ENCODE results near the gene OCA2. TPM values are rescaled to one million over a fixed set of nuclear protein-coding genes. Genes with fewer than 3 reads are reported as not detected.
"Not testable (repeated sequence)": the region's sequence is repeated elsewhere in the genome, so short reads cannot be mapped to it uniquely, and the experiment has no call there.

OCA2 gene
- total RNA-seq, 4 donors from 2014 or later = 7.0 to 53.1 (median 20.4) TPM

GRCh38 chr15:28123408-28124023, 24.4 kb upstream of the OCA2 start:
- no peaks in the 10 kb centered on the region for H3K27me3 ChIP-seq
- no peak overlapping the region for H3K27ac ChIP-seq
- H3K4me3 ChIP-seq = no peak overlapping the region
- peaks cover 7% of the 10 kb centered on the region for H3K4me1 ChIP-seq
- peaks cover 44% of the 10 kb centered on the region for H3K36me3 ChIP-seq
- no peak for TF ChIP-seq POLR2AphosphoS5 (IDR thresholded peaks at IDR 0.05)
- TF ChIP-seq EP300 (IDR thresholded peaks at IDR 0.05) = no peak
- TF ChIP-seq CTCF (IDR thresholded peaks at IDR 0.05) = peak; percentile 29 to 60
- TF ChIP-seq POLR2A (IDR thresholded peaks at IDR 0.05) = no peak
- no peaks in the 10 kb centered on the region for H3K9me3 ChIP-seq
- peak in 1 of 2 donors; percentile 86 for DNase-seq (ENCODE audit: low spot score in 2 of 2)
- WGBS = 24% methylated on average over 6 of the region's 6 CpGs

DNA sequence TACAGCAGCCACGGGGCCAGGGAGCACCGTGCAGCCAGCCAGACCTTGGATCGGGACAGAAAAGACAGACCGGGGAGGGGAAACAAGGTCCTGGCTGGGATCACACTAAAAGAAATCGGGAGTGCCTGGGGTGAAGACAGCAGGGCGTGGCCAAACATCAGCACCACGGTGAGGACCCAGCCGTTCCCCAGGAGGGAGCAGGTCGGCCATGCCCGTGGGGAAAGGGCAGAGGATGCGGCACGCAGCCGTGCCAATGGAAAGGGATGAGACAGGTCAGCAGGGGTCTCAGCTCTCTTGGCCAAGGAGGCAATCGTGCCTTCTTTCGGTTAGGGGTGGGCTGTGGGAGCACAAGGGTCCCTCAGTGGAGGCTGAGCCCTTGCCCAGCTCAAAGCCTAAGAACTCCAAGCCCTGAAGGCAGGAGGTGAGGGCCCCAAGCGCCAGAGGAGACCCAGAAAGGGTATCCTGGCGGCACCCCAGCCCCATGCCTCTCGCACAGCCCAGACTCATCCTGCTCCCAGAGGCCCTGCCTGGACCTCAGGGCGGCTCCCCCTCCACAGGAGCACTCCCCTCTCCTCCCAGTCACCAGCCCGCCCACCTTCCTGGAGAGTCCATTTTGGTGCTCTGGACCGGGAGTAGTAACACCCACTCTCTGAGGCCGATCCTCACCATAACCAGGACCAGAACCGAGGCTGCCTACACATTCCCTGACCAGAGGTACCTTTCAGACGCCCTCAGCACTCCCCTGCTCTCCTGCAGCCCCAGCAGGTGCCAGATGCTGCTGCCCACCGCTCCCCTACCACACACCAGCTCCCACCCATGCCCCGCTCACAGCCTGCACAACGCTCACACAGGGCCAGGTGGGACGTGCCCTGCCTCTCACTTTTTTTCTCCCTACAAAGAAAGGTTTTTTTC, 23.2 kb upstream of the OCA2 start:
- H3K9me3 ChIP-seq = no peaks in the 10 kb centered on the region
- TF ChIP-seq POLR2A (IDR thresholded peaks at IDR 0.05) (no peak), POLR2AphosphoS5 (IDR thresholded peaks at IDR 0.05) (no peak), CTCF (IDR thresholded peaks at IDR 0.05) (no peak), EP300 (IDR thresholded peaks at IDR 0.05) (no peak)
- peaks cover 56% of the 10 kb centered on the region for H3K36me3 ChIP-seq
- peaks cover 7% of the 10 kb centered on the region for H3K4me1 ChIP-seq
- no peak overlapping the region for H3K4me3 ChIP-seq
- WGBS = 90% methylated on average over 23 of the region's 28 CpGs
- DNase-seq (ENCODE audit: low spot score in 2 of 2) = peak in 1 of 2 donors; percentile 72
- H3K27ac ChIP-seq = no peak overlapping the region
- H3K27me3 ChIP-seq = no peaks in the 10 kb centered on the region

GRCh38 chr15:28121577-28121976, 22.5 kb upstream of the OCA2 start:
- peaks cover 60% of the 10 kb centered on the region for H3K36me3 ChIP-seq
- H3K9me3 ChIP-seq, H3K4me1 ChIP-seq, H3K27ac ChIP-seq, H3K4me3 ChIP-seq, H3K27me3 ChIP-seq: not testable (repeated sequence)
- WGBS = 93% methylated on average over 7 of the region's 16 CpGs
- peak in 1 of 2 donors; percentile 63 for DNase-seq (ENCODE audit: low spot score in 2 of 2)

- no peaks in the 10 kb centered on the region for H3K9me3 ChIP-seq
- no peaks in the 10 kb centered on the region for H3K27me3 ChIP-seq
- no peak overlapping the region for H3K4me3 ChIP-seq
- 87% methylated on average over 4 of the region's 4 CpGs for WGBS
- H3K27ac ChIP-seq = no peak overlapping the region
- peaks cover 7% of the 10 kb centered on the region for H3K4me1 ChIP-seq
- H3K36me3 ChIP-seq = peaks cover 72% of the 10 kb centered on the region
- TF ChIP-seq POLR2A (IDR thresholded peaks at IDR 0.05) (no peak), CTCF (IDR thresholded peaks at IDR 0.05) (no peak), POLR2AphosphoS5 (IDR thresholded peaks at IDR 0.05) (no peak), EP300 (IDR thresholded peaks at IDR 0.05) (no peak)
- no peak for DNase-seq (ENCODE audit: low spot score in 2 of 2)
These were observed 21.2 kb upstream of the OCA2 start for GRCh38 chr15:28120359-28120640.

- Histone ChIP-seq H3K27me3 (no peaks in the 10 kb centered on the region), H3K36me3 (peaks cover 86% of the 10 kb centered on the region), H3K4me3 (no peak overlapping the region), H3K4me1 (peaks cover 6% of the 10 kb centered on the region), H3K27ac (no peak overlapping the region), H3K9me3 (no peaks in the 10 kb centered on the region)
- DNase-seq (ENCODE audit: low spot score in 2 of 2) = no peak
- TF ChIP-seq POLR2A (IDR thresholded peaks at IDR 0.05) (no peak), POLR2AphosphoS5 (IDR thresholded peaks at IDR 0.05) (no peak), CTCF (IDR thresholded peaks at IDR 0.05) (no peak), EP300 (IDR thresholded peaks at IDR 0.05) (no peak)
- 92% methylated on average over 9 of the region's 10 CpGs for WGBS
These were observed 19.4 kb upstream of the OCA2 start for GRCh38 chr15:28118531-28118930.
